HG02884 (cell line): Measurements from ENCODE around the gene ARHGAP15.

ENCODE experiments used
- ATAC-seq: cut with Tn5 transposase; IDR thresholded peaks from one replicate; pipeline ENCODE4 v1.9.1; 2021; ENCODE audit warnings: mild to moderate bottlenecking, moderate library complexity; ENCODE audit not compliant: unreplicated experiment

Gene ARHGAP15

DNA sequence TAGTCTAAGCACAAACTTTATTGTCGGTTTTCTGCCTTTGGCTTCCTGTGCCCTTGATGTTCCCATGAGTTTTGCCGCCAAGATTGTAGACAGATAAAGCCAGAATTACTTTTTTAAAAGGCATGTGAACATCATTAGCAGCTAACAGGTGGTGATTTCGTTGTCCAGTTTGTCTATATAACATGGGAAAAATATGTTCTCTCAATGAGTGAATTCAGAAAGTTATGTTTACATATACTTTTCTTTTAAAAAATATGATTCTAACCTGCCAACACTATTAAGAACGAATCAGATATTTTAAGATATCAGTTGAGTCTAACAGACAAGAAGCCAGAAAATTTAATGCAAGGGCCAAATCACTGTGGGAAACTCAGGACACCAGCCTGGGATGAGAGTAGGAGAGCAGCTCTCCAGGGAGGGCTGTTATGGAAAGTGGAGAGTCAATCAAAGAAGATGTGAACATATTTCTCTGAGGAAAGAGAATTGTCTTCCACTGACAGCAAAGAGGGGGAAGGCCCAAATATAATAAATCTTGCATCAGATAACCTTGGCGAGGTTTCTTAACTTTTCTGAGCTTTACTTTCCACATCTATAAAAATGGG, 311.3 kb downstream of the ARHGAP15 start:
- ATAC-seq = no peak

GRCh38 chr2:143442193-143442592, 313.0 kb downstream of the ARHGAP15 start:
- ATAC-seq = no peak

DNA sequence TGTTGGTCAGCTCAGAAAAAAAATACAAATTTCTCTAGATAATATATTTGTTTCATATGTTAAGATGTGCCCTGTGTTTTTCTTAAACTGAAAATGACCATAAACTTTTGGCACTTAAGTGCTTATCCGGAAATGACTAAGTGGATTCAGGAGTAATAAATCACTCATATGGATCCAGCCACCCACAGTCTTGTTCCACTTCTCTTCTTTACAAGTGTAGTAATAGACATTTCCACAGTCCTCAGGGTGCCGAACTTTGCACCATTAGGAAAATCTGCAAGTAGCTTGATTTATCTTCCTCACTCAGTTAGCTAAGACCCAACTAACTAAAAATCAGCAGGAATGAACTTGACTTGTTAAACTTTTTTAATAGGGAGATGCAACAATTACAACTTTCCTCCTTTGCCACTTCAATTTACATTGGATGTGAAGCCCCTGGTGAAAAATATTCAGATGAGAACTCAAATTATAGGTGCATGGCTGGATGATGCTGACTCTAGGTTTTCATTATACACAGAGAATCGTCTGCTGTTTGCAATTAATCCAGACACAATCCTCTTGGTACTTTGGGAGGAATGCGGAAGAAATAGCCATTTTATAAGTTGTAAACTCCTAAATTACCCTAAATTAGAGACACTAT, 322.5 kb downstream of the ARHGAP15 start:
- ATAC-seq = peak; percentile 78

DNA sequence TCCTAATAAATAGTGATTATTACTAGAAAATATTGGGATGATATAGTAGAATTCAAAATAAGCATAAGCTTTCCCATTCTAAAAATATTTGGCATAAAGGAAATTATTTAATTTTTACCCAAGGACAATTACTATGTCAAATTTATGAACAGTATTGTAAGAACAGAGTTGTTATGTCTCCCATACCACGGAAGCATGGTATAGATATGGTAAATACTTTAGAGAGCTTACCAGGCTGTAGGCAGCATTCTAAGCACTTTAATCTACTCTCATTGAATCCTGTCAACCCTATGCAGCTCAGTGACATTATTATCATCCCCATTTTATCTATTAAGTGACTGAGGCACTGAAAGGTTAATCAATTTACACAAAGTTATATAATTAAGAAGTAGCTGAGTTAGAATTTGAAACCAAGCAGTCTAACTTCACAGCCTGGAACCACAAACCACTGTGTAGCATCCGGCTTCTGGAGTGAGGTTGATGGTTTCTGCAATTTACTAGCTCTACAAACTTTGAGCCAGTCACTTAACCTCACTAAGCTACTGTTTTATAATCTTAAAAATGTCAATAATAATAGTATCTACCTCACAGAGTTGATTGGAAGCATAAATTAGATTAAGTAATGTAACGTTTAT, 323.7 kb downstream of the ARHGAP15 start:
- no peak for ATAC-seq

GRCh38 chr2:143453981-143454511, 324.8 kb downstream of the ARHGAP15 start:
- no peak for ATAC-seq

DNA sequence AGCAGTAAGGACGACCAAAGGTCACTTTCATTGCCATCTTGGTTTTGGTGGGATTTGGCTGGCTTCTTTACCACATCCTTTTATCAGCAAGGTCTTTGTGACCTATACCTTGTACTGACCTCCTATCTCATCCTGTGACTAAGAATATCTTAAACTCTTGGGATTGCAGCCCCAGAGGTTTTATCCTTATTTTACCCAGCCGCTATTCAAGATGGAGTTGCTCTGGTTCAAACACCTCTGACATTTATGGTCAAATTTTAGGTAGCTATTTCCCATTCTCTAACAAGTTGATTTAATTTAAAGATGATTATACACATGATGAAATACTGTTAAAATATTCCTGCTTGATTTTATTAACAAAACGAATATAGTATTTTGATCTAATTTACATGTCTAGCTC, 326.1 kb downstream of the ARHGAP15 start:
- no peak for ATAC-seq

- no peak for ATAC-seq
These were observed 329.3 kb downstream of the ARHGAP15 start for GRCh38 chr2:143458258-143459190.

GRCh38 chr2:143460382-143460781, 331.2 kb downstream of the ARHGAP15 start:
- no peak for ATAC-seq

DNA sequence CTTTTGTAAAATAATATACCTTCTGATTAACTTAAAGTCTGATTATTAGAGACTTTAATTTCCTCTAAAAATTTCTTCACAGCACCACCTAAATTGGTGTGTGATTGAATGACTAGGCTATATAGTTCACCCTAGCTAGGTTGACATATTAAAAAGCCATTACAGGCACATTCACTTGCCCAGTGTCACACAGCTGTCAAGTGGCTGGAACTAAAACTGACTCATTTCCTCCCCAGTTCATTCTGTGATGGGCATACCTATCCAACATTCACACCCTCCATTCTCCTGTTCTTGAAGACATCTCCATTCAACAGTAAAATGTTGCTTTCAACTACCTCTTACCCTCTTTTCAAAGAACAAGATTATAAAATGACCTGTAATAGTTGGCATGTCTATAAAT, 334.5 kb downstream of the ARHGAP15 start:
- ATAC-seq = peak; percentile 30

GRCh38 chr2:143466391-143466790, 337.2 kb downstream of the ARHGAP15 start:
- ATAC-seq = no peak

DNA sequence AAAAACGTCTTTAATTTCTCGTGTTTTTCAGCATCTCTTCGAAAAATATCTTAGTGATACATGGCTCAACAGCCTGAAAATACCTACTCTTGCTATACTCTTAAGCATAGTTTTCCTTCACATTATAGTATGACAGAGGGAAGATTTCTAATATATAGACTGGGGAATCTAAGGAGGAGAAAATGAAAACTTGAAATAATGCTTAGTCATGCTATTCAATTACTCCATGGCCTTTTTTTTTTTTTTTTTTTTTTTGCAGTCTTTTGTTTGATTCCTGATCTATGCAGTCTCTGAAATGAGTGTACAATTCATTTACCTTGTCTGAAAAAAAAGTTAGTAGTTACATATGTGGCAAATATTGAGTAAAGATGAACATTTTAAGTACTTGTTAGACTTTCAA, 337.8 kb downstream of the ARHGAP15 start:
- ATAC-seq = no peak

- peak; percentile 80 for ATAC-seq
These were observed 339.2 kb downstream of the ARHGAP15 start for GRCh38 chr2:143468341-143468888.

DNA sequence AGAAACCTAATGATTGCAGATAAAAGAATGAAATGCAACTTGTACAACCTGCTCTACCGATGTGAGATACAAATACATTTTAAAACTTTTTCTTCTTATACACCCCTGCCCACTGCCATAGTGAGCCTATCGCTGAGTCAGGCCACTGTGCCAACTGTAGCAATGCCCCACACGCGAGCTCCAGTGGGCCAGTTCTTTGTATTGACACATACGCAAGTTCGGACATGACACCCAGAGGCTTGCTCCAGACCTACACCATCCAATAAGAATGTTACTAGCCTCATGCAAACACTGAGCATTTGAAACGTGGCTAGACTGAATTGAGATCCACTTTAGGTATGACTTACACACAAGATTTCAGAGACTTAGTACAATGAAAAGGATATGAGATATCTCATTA, 340.1 kb downstream of the ARHGAP15 start:
- ATAC-seq = no peak

DNA sequence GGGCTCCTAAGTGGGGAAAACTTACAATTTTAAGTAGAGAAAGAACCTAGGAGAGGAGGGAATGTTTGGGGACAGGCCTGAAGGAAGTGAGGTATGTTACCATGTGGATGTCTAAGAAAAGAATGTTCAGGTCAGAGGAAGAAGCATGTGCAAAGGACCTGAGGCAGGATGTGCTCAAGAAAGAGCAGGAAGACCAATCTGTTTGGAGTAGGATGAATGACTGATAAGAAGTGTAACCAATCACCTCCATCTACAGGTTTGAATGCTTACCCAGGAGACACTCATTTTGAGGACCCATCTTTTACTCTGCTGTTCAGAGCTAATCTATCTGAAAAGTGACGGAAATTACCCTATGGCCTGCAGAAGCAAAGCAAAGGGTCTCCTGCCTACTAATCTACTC, 342.3 kb downstream of the ARHGAP15 start:
- ATAC-seq = no peak

- no peak for ATAC-seq
These were observed 344.0 kb downstream of the ARHGAP15 start for GRCh38 chr2:143473216-143473615.

DNA sequence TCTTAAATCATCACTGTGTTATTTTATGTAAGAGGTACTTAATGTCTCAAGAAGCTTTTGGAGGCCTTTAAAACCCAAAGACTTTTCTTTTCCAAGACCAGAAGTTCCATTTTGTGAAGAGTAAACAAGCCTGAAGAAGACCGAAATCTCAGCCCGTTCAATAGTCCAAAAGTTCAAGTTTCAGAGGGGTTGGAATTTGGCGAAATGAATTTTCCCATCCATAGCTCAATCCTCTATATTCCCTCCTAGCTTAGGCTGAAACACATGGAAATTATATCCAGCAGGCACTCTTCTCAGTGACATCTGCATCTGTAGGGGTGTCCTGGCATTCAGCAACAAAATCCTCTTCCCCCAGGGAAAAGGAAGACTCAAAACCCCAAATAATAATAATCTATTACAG, 344.6 kb downstream of the ARHGAP15 start:
- ATAC-seq = no peak

DNA sequence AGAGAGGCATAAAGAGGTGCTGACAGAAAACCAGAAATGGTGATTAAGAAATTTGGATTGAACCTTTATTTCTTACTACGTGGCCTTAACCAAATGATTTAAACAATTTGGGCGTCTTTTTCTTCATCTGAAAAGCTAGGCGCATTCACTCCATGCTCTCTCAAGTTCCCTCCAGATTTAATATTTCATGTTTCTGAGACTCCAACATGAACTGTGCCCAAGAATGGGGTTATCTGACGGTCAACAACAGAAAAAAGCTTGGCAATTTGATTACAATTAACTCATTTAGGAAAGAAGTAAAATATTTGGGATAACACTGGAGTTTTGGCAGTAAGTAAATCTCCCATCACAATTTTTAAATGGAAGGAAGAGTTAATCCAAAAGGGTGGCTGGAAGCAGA, 345.4 kb downstream of the ARHGAP15 start:
- no peak for ATAC-seq

- ATAC-seq = no peak
These were observed 346.0 kb downstream of the ARHGAP15 start for GRCh38 chr2:143475041-143475776.

DNA sequence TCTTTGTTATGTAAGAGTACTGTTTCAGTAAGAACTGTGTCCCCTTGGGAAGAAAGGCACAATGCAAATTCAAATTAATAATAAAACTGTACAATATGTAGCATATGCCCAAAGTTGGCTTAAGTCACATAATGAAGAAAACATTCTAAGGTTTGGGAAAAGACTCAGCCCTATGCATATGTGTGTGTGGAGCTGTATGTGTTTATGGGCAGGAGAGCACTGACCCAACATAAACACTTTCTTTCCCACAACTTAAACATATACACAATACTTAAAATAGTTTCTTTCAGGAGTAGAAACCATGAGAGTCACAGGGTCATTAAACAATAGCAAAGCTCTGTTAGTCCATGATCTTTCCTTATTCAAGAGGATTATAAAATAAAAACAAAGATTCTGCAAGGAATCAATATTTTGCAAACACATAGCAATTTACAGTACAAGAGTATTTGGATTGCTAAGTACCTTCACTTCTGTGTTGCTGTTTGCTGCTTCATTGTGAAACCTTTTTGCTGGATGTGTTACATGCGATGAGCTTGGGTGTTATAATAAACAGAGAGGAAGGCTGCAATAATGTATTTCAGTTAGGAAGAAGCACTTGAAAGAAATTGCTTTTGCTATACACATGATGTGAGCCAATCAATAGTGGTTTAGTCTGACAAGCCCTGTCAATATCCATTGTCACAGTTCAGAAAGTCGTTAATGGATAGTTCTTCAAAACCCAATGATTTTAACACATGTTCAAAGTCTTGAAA, 347.3 kb downstream of the ARHGAP15 start:
- no peak for ATAC-seq
